BLaER1 treated with 17β-estradiol and CSF1 and Interleukin-3, amounts not matched to agents 10 nM and 100 nM (cell line): Measurements from ENCODE around the gene GDPD2.

Experiments
- H3K27ac ChIP-seq, 11 experiments: shearing (Covaris generic); formaldehyde crosslinking; 2 replicates each; pipeline ENCODE4 v1.8.1; 2022
- H3K27me3 ChIP-seq, 11 experiments: shearing (Covaris generic); formaldehyde crosslinking; 2 replicates each; pipeline ENCODE4 v1.8.1; 2022
- H3K36me3 ChIP-seq, 11 experiments: shearing (Covaris generic); formaldehyde crosslinking; 2 replicates each; pipeline ENCODE4 v1.8.1; 2022
- H3K4me1 ChIP-seq, 10 experiments: shearing (Covaris generic); formaldehyde crosslinking; 2 replicates each; pipeline ENCODE4 v1.8.1; 2022
- H3K4me2 ChIP-seq, 11 experiments: shearing (Covaris generic); formaldehyde crosslinking; 2 replicates each; pipeline ENCODE4 v1.8.1; 2022
- H3K4me3 ChIP-seq, 10 experiments: shearing (Covaris generic); formaldehyde crosslinking; 2 replicates each; pipeline ENCODE4 v1.8.1; 2022
- H3K9ac ChIP-seq, 11 experiments: shearing (Covaris generic); formaldehyde crosslinking; 2 replicates each; pipeline ENCODE4 v1.8.1; 2022
- H3K9me3 ChIP-seq, 11 experiments: shearing (Covaris generic); formaldehyde crosslinking; replicated peaks in 1 of 11; 2 replicates each; pipeline ENCODE4 v1.8.1; 2022
- H4K20me1 ChIP-seq, 11 experiments: shearing (Covaris generic); formaldehyde crosslinking; 2 replicates each; pipeline ENCODE4 v1.8.1; 2022
- Cebpa-rat ChIP-seq, 11 experiments: shearing (Covaris generic); IDR thresholded peaks; 2 replicates each; pipeline ENCODE4 v1.8.1; 2022

The GDPD2 gene

GRCh38 chrX:70455366-70456202, 32.5 kb downstream of the GDPD2 start:
- TF ChIP-seq Cebpa-rat (IDR thresholded peaks at IDR 0.05), result no peak
- peak overlapping the region; percentile 51 to 79 (median 70) for H3K4me3 ChIP-seq
- H3K27ac ChIP-seq, result peak overlapping the region in 10 of 11 experiments; percentile 16 to 88 (median 86); a peak in 19 of 22 replicates

DNA sequence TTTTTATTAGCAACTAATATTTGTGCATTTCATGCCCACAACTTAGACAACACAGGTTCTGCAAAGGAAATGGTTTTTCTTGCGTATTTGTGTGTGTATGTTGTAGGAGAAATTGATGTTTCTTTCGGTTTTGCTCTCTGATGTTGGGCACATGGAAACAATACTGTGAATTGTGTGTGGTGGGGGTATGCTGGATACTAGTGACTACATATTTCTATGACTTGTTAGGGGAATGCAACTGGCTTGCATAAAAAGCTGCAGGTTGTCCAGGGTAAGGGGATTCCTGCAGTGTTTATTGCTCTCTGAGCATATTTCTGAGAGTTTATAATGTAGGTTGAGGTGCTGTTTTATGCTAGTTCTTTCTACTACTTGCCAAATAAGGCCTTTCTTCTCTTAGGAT, 33.1 kb downstream of the GDPD2 start:
- peaks cover 0 to 36% (median 20%) of the 10 kb centered on the region in 11 experiments; a peak in 14 of 22 replicates for H3K36me3 ChIP-seq
- peak overlapping the region in 7 of 11 experiments; percentile 81 to 88 (median 86); a peak in 12 of 22 replicates for H3K27ac ChIP-seq
- H3K9me3 ChIP-seq, result peaks cover 0 to 14% (median 10%) of the 10 kb centered on the region in 11 experiments; a peak in 11 of 22 replicates
- H4K20me1 ChIP-seq, result peaks cover 0 to 13% (median 0%) of the 10 kb centered on the region in 11 experiments; a peak in 6 of 22 replicates
- H3K4me3 ChIP-seq, result peak overlapping the region in 8 of 10 experiments; percentile 63 to 79 (median 72); a peak in 16 of 20 replicates
- peak overlapping the region in 8 of 11 experiments; percentile 82 to 89 (median 87); a peak in 16 of 22 replicates for H3K9ac ChIP-seq
- no peak for TF ChIP-seq Cebpa-rat (IDR thresholded peaks at IDR 0.05)
- H3K4me2 ChIP-seq, result peak overlapping the region; percentile 66 to 93 (median 88); a peak in 21 of 22 replicates
- peaks cover 27 to 86% (median 74%) of the 10 kb centered on the region in 11 experiments for H3K27me3 ChIP-seq
- H3K4me1 ChIP-seq, result peaks cover 8 to 45% (median 31%) of the 10 kb centered on the region in 10 experiments

More at GRCh38 chrX:70455366-70456202, 32.5 kb downstream of the GDPD2 start:
- Histone ChIP-seq H3K9me3 (peaks cover 0 to 7% (median 3%) of the 10 kb centered on the region in 11 experiments; a peak in 5 of 22 replicates), H3K27me3 (peaks cover 20 to 86% (median 70%) of the 10 kb centered on the region in 11 experiments), H4K20me1 (peaks cover 0 to 13% (median 0%) of the 10 kb centered on the region in 11 experiments; a peak in 6 of 22 replicates), H3K9ac (peak overlapping the region; percentile 49 to 89 (median 84); a peak in 21 of 22 replicates), H3K4me2 (peak overlapping the region; percentile 66 to 93 (median 88)), H3K4me1 (peaks cover 8 to 45% (median 31%) of the 10 kb centered on the region in 10 experiments), H3K36me3 (peaks cover 0 to 29% (median 14%) of the 10 kb centered on the region in 11 experiments; a peak in 14 of 22 replicates)

GRCh38 chrX:70461026-70461425, 37.9 kb downstream of the GDPD2 start:
- Histone ChIP-seq H3K27ac (no peak overlapping the region), H3K4me3 (no peak overlapping the region), H3K4me1 (peaks cover 0 to 12% (median 11%) of the 10 kb centered on the region in 10 experiments; a peak in 13 of 20 replicates), H3K9me3 (peaks cover 0 to 18% (median 10%) of the 10 kb centered on the region in 11 experiments; a peak in 12 of 22 replicates), H3K9ac (no peak overlapping the region), H3K36me3 (peaks cover 0 to 64% (median 25%) of the 10 kb centered on the region in 11 experiments; a peak in 14 of 22 replicates), H3K27me3 (peaks cover 32 to 84% (median 70%) of the 10 kb centered on the region in 11 experiments), H4K20me1 (peaks cover 0 to 24% (median 0%) of the 10 kb centered on the region in 11 experiments; a peak in 3 of 22 replicates), H3K4me2 (no peak overlapping the region)
- no peak for TF ChIP-seq Cebpa-rat (IDR thresholded peaks at IDR 0.05)

- H3K27ac ChIP-seq, result no peak overlapping the region
- peaks cover 0 to 54% (median 24%) of the 10 kb centered on the region in 11 experiments; a peak in 15 of 22 replicates for H3K36me3 ChIP-seq
- H3K27me3 ChIP-seq, result peaks cover 21 to 86% (median 70%) of the 10 kb centered on the region in 11 experiments
- H3K4me2 ChIP-seq, result no peak overlapping the region
- H3K9ac ChIP-seq, result no peak overlapping the region
- peaks cover 0 to 17% (median 0%) of the 10 kb centered on the region in 11 experiments; a peak in 7 of 22 replicates for H4K20me1 ChIP-seq
- H3K9me3 ChIP-seq, result peaks cover 0 to 18% (median 10%) of the 10 kb centered on the region in 11 experiments; a peak in 12 of 22 replicates
- no peak for TF ChIP-seq Cebpa-rat (IDR thresholded peaks at IDR 0.05)
- H3K4me3 ChIP-seq, result no peak overlapping the region
- H3K4me1 ChIP-seq, result no peaks in the 10 kb centered on the region
Measured at GRCh38 chrX:70464051-70464450, 40.9 kb downstream of the GDPD2 start.

DNA sequence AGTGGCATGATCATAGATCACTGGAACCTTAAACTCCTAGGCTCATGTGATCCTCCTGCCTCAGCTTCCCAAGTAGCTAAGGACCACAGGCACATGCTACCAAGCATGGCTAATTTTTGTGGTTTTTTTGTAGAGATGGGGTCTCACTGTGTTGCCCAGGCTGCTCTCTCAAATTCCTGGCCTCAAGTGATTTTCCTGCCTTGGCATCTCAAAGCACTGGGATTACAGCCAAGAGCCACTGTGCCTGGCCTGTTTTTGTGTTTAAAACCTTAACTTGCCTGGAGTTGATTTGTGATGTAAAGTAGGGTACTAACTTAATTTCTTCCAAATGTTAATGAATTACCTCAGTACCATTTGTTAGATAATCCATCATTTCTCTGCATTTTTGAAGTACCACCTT, 43.9 kb downstream of the GDPD2 start:
- no peak overlapping the region for H3K27ac ChIP-seq
- peaks cover 0 to 6% (median 0%) of the 10 kb centered on the region in 11 experiments; a peak in 2 of 22 replicates for H3K9me3 ChIP-seq
- H3K36me3 ChIP-seq, result peaks cover 0 to 34% (median 7%) of the 10 kb centered on the region in 11 experiments; a peak in 9 of 22 replicates
- H4K20me1 ChIP-seq, result peaks cover 0 to 31% (median 8%) of the 10 kb centered on the region in 11 experiments; a peak in 11 of 22 replicates
- peaks cover 10 to 18% (median 15%) of the 10 kb centered on the region in 10 experiments; a peak in 19 of 20 replicates for H3K4me1 ChIP-seq
- H3K4me2 ChIP-seq, result no peak overlapping the region
- peaks cover 14 to 91% (median 69%) of the 10 kb centered on the region in 11 experiments; a peak in 20 of 22 replicates for H3K27me3 ChIP-seq
- no peak overlapping the region for H3K4me3 ChIP-seq
- no peak overlapping the region for H3K9ac ChIP-seq
- TF ChIP-seq Cebpa-rat (IDR thresholded peaks at IDR 0.05), result no peak

DNA sequence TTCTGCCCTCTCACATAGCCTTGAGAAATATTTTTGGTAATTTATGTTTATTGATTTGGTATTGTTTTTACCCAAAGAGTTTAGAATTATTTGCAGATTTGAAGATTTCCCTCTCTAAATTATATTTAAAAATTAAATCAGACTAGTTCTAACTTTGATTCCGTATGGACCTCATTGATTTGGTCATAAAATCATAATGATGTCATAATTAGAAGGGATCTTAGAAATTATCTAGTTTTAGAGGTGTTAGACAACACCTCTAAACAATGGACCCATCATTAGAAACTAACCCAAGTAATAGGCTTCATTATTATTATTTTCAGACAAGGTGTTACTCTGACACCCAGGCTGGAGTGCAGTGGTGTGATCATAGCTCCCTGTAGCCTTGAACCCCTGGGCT, 45.6 kb downstream of the GDPD2 start:
- Histone ChIP-seq H3K27me3 (peaks cover 27 to 94% (median 72%) of the 10 kb centered on the region in 11 experiments), H3K9ac (no peak overlapping the region), H3K27ac (no peak overlapping the region), H3K4me2 (no peak overlapping the region), H3K36me3 (peaks cover 0 to 27% (median 7%) of the 10 kb centered on the region in 11 experiments; a peak in 9 of 22 replicates), H3K9me3 (peaks cover 0 to 6% (median 0%) of the 10 kb centered on the region in 11 experiments; a peak in 2 of 22 replicates), H3K4me1 (peaks cover 10 to 19% (median 15%) of the 10 kb centered on the region in 10 experiments; a peak in 19 of 20 replicates), H3K4me3 (no peak overlapping the region), H4K20me1 (peaks cover 0 to 43% (median 8%) of the 10 kb centered on the region in 11 experiments; a peak in 12 of 22 replicates)
- no peak for TF ChIP-seq Cebpa-rat (IDR thresholded peaks at IDR 0.05)

GRCh38 chrX:70470850-70471289, 47.8 kb downstream of the GDPD2 start:
- no peak for TF ChIP-seq Cebpa-rat (IDR thresholded peaks at IDR 0.05)
- H3K9ac ChIP-seq, result no peak overlapping the region
- peaks cover 0 to 51% (median 8%) of the 10 kb centered on the region in 11 experiments; a peak in 13 of 22 replicates for H4K20me1 ChIP-seq
- peaks cover 0 to 6% (median 0%) of the 10 kb centered on the region in 11 experiments; a peak in 1 of 22 replicates for H3K9me3 ChIP-seq
- no peak overlapping the region for H3K4me3 ChIP-seq
- peak overlapping the region; percentile 2 to 56 (median 25); a peak in 13 of 22 replicates for H3K4me2 ChIP-seq
- no peak overlapping the region for H3K27ac ChIP-seq
- peaks cover 38 to 99% (median 78%) of the 10 kb centered on the region in 11 experiments for H3K27me3 ChIP-seq
- H3K36me3 ChIP-seq, result peaks cover 0 to 18% (median 4%) of the 10 kb centered on the region in 11 experiments; a peak in 6 of 22 replicates
- H3K4me1 ChIP-seq, result peaks cover 10 to 33% (median 22%) of the 10 kb centered on the region in 10 experiments; a peak in 19 of 20 replicates
